ENCODE measurements around the gene SCN5A. TPM values are rescaled to one million over a fixed set of nuclear protein-coding genes. Genes with fewer than 3 reads are reported as not detected.

Gene SCN5A
- polyA plus RNA-seq, 1 donor (not counting 4 experiments of a cell fraction or from before 2014, with no cell fraction given) = 0.26 TPM

DNA sequence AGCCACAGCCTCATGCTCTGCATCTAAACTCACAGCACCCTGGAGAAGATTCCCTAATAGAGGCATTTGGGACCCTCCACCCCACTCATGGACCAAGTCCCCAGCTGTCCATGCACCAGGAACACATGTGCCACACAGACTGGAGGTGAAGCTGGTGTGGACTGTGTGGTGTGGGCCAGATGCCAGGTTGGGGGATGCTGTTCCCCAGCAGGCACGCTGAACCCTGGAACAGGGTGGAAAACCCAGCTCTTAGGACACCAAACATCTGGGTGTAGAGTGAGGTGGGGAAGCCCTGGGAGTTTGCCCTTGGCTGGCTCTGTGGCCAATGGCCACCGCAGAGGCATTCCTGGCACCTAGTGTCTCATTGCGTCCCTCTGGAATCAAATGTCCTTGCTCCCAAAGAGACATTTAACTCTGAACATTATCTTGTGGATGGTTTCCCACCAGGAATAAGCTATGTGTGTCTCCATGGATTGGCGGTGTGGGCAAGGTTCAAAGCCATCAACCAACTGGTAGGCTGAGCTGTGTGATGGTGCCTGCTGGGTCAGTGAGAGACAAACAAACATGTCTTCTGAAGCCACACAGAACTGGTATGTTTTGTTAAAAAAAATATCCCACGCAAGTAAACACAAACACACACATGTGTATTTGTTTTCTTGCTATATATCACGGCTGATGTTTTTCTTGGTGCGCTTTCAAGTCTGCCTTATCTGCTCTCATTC is 88.3 kb downstream of the SCN5A start:
- TF ChIP-seq EZH2 (IDR thresholded peaks at IDR 0.05; ENCODE audit: low read length) = no peak
- TF ChIP-seq, protein P1, sequence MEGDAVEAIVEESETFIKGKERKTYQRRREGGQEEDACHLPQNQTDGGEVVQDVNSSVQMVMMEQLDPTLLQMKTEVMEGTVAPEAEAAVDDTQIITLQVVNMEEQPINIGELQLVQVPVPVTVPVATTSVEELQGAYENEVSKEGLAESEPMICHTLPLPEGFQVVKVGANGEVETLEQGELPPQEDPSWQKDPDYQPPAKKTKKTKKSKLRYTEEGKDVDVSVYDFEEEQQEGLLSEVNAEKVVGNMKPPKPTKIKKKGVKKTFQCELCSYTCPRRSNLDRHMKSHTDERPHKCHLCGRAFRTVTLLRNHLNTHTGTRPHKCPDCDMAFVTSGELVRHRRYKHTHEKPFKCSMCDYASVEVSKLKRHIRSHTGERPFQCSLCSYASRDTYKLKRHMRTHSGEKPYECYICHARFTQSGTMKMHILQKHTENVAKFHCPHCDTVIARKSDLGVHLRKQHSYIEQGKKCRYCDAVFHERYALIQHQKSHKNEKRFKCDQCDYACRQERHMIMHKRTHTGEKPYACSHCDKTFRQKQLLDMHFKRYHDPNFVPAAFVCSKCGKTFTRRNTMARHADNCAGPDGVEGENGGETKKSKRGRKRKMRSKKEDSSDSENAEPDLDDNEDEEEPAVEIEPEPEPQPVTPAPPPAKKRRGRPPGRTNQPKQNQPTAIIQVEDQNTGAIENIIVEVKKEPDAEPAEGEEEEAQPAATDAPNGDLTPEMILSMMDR (optimal IDR thresholded peaks at IDR 0.05 in 1 of 3, IDR thresholded peaks at IDR 0.05 in 1 of 3, conservative IDR thresholded peaks at IDR 0.05 in 1 of 3; ENCODE audit: extremely low read depth in 1 of 3, insufficient read depth in 2 of 3, low read length in 3 of 3) = no peak
- DNase-seq (ENCODE audit: low read depth, low spot score) = no peak
- H3K9ac ChIP-seq (ENCODE audit: control insufficient read depth, extremely low read depth, insufficient read depth, low read length) = no peak overlapping the region
- H3K9me3 ChIP-seq (ENCODE audit: control insufficient read depth, low read depth, low read length) = no peaks in the 10 kb centered on the region
- H2AFZ ChIP-seq (ENCODE audit: control insufficient read depth, low read length) = no peak overlapping the region
- no peak for FAIRE-seq
- no peaks in the 10 kb centered on the region for H3K36me3 ChIP-seq (ENCODE audit: control insufficient read depth in 2 of 2, extremely low read depth in 1 of 2, insufficient read depth in 2 of 2, low read length in 2 of 2)
- dilution Hi-C loops (cut with MboI; ENCODE audit: extremely low pct_ligation_motif_present, low sequenced_read_pairs) = no loop called here
- no peaks in the 10 kb centered on the region for H3K9me1 ChIP-seq (ENCODE audit: control insufficient read depth, extremely low read depth, insufficient read depth, low read length)
- H3K27me3 ChIP-seq (ENCODE audit: control insufficient read depth, extremely low read depth, insufficient read depth, low read length) = no peaks in the 10 kb centered on the region
- H3K4me1 ChIP-seq (ENCODE audit: control insufficient read depth, extremely low read depth, insufficient read depth, low read length) = no peaks in the 10 kb centered on the region
- H3K4me3 ChIP-seq (ENCODE audit: control insufficient read depth in 2 of 3, extremely low read depth in 1 of 3, insufficient read depth in 2 of 3, low read depth in 1 of 3, low read length in 3 of 3) = no peak overlapping the region
- no peak overlapping the region for H3K4me2 ChIP-seq (ENCODE audit: control insufficient read depth, extremely low read depth, insufficient read depth, low read depth, low read length)
- no peaks in the 10 kb centered on the region for H3K79me2 ChIP-seq (ENCODE audit: control insufficient read depth, insufficient read depth, low read length)
- H4K20me1 ChIP-seq (ENCODE audit: control insufficient read depth, extremely low read depth, insufficient read depth, low read length) = no peaks in the 10 kb centered on the region
- no peak overlapping the region for H3K27ac ChIP-seq (ENCODE audit: control insufficient read depth, insufficient read depth, low read length)

DNA sequence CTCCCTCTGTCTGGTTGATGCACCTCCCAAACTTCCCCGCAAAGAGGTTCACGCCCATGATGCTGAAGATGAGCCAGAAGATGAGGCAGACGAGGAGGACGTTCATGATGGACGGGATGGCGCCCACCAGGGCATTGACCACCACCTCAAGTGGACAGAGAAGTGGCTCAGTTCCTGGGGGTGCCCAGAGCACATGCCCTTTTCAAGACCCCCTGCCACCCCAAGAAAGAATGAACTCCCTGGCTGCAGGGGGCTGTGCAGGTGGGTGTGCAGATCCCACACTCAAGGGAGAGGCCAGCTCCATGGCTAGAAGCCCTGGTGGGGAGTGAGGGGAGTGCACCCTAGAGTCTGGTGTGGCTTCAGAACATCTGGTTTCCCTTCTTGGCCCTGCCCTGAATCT is 89.2 kb downstream of the SCN5A start:
- no peak for TF ChIP-seq EZH2 (IDR thresholded peaks at IDR 0.05; ENCODE audit: low read length)
- TF ChIP-seq, protein P1 (optimal IDR thresholded peaks at IDR 0.05 in 1 of 3, IDR thresholded peaks at IDR 0.05 in 1 of 3, conservative IDR thresholded peaks at IDR 0.05 in 1 of 3; ENCODE audit: extremely low read depth in 1 of 3, insufficient read depth in 2 of 3, low read length in 3 of 3) = peak in 1 of 3 experiments; percentile 21
- H3K27ac ChIP-seq (ENCODE audit: control insufficient read depth, insufficient read depth, low read length) = no peak overlapping the region
- FAIRE-seq (no peak), DNase-seq (ENCODE audit: low read depth, low spot score) (no peak)
- no peaks in the 10 kb centered on the region for H3K9me3 ChIP-seq (ENCODE audit: control insufficient read depth, low read depth, low read length)
- no peaks in the 10 kb centered on the region for H3K4me1 ChIP-seq (ENCODE audit: control insufficient read depth, extremely low read depth, insufficient read depth, low read length)
- no peak overlapping the region for H3K4me3 ChIP-seq (ENCODE audit: control insufficient read depth in 2 of 3, extremely low read depth in 1 of 3, insufficient read depth in 2 of 3, low read depth in 1 of 3, low read length in 3 of 3)
- no peak overlapping the region for H3K9ac ChIP-seq (ENCODE audit: control insufficient read depth, extremely low read depth, insufficient read depth, low read length)
- no peaks in the 10 kb centered on the region for H3K79me2 ChIP-seq (ENCODE audit: control insufficient read depth, insufficient read depth, low read length)
- H3K4me2 ChIP-seq (ENCODE audit: control insufficient read depth, extremely low read depth, insufficient read depth, low read depth, low read length) = no peak overlapping the region
- H3K9me1 ChIP-seq (ENCODE audit: control insufficient read depth, extremely low read depth, insufficient read depth, low read length) = no peaks in the 10 kb centered on the region
- dilution Hi-C loops (cut with MboI; ENCODE audit: extremely low pct_ligation_motif_present, low sequenced_read_pairs) = no loop called here
- H3K36me3 ChIP-seq (ENCODE audit: control insufficient read depth in 2 of 2, extremely low read depth in 1 of 2, insufficient read depth in 2 of 2, low read length in 2 of 2) = no peaks in the 10 kb centered on the region
- no peaks in the 10 kb centered on the region for H3K27me3 ChIP-seq (ENCODE audit: control insufficient read depth, extremely low read depth, insufficient read depth, low read length)
- no peak overlapping the region for H2AFZ ChIP-seq (ENCODE audit: control insufficient read depth, low read length)
- no peaks in the 10 kb centered on the region for H4K20me1 ChIP-seq (ENCODE audit: control insufficient read depth, extremely low read depth, insufficient read depth, low read length)
